Hematopoietic multipotent progenitor cell treated with erythropoietin and hydrocortisone succinate and interleukin-3 and kit ligand, for 6 days (in vitro differentiated cells): ENCODE results near the gene PPIB.
"Not testable (repeated sequence)": the region's sequence is repeated elsewhere in the genome, so short reads cannot be mapped to it uniquely, and the experiment has no call there.

Experiments
- DNase-seq: peaks from one replicate; pipeline ENCODE4 v3.0.0-alpha.2; 2015

Gene PPIB

DNA sequence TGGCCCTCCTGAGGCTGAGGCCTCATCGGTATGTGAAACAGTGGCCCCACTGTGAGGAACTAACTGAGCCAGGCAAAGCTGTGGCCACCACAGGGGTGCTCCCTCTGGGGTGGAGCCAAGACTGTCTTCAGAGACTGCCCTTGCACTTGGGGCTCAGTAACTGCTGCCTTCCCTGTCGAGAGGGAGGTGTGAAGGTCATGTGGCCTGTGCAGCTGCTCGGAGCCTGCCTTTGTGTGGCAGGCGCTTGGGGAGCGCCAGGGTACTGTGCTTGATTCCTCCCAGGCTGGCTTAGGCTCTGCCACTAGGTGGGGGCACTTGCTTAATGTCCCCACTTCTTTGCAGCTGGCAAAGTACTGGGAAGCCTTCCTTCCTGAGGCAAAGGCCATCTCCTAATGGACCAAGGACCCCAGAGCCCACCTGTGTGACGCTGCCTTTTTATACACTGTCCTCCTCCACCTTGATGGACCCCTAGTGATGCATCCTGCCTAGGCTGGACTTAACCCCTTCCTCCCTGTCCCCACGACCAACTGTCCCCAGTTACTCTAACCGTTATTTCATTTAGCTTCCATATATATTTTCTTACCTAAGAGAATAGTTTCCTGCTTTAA lies 25.5 kb downstream of the PPIB start:
- DNase-seq = peak; percentile 67

- DNase-seq = no peak
Observed at GRCh38 chr15:64136347-64136746, 26.5 kb downstream of the PPIB start.

DNA sequence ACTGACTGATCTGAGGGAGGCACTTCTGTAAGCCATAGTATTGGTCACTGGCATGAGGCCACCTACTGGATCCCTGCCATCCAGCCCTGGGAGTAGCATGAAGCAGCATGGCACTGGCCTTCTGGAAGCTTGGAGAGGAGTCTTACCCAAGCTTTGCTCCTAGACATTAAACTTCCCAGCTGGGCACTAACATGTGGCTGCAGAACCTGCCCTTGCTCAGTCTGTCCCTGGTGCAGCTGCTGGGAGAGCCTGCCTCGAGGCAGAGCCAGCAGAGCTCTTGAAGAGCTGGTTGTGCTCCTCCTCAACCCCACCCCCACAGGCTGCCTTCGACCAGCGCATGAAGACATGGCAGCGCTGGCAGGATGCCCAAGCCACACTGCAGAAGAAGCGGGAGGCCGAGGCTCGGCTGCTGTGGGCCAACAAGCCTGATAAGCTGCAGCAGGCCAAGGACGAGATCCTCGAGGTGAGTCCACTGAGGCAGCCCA lies 28.4 kb downstream of the PPIB start:
- DNase-seq = peak; percentile 99

GRCh38 chr15:64133623-64134344 lies 29.0 kb downstream of the PPIB start:
- DNase-seq = no peak

DNA sequence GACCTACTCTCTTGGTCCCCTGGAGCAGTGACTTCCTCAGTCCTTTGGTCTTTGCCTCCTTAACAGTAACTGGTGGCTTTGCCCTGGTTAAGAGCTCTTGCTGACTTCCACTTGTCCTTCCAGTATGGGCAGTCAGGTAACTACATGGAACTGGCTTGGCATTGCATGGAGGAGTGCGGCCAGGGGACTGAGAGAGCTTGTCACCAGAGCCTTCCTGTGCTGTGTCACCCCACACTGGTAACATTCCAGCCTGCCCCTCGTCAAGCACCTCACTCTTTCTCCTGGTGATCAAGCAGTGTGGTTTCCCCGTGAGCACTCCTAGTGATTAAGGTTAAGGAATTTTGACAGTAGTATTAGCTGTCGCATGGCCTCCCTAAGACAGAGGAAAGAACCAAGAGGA lies 30.6 kb downstream of the PPIB start:
- no peak for DNase-seq

DNA sequence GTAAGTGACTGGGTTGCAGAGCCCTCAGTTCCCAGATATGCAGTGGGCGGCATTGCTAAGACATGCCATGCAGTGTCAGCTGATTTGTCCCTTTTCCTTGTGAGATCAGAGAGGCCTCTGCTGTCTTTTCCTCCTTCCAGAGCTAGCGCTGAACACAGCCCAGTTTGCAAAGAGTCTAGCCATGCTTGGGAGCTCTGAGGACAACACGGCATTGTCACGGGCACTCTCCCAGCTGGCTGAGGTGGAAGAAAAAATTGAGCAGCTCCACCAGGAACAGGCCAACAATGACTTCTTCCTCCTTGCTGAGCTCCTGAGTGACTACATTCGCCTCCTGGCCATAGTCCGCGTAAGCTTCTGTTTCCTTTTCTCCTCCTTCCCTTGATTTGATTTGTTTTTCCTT lies 31.3 kb downstream of the PPIB start:
- DNase-seq = no peak

- no peak for DNase-seq
Observed at GRCh38 chr15:64130159-64130558, 32.7 kb downstream of the PPIB start.

DNA sequence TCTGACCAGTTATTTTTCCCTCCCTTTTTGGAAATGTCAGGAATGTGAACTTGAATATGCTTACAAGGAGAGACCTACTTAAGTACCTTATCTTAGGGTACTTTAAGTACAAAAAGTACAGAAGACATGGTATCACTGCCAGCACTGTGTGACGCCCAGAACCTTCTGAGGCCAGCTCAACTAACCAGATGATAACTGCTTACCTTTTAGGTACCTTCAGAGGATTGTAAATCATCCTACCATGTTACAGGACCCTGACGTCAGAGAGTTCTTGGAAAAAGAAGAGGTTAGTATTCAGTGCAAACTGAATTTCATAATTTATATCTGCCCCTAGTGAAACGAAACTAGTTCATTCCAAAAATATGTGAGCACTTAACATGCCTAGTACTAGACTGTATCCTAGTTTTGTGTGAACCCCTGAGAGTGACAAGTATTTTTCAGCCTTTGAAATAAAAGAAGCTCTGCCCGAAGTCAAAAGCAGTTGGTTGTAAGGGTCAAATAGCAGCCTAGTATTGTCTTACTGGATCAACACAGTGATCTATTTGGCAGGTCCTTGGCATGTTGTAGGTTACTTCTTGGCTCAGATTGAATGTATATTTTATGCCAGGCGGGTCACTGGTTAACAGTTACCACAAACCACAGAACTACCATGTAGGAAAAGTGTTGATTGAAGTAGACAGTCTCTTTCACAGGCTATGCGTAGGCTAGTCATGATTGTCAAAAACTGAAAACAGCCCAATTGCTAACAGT lies 35.1 kb downstream of the PPIB start:
- no peak for DNase-seq

- DNase-seq = no peak
Observed at GRCh38 chr15:64125978-64126377, 36.8 kb downstream of the PPIB start.

- DNase-seq = no peak
Observed at GRCh38 chr15:64122936-64123351, 39.9 kb downstream of the PPIB start.

DNA sequence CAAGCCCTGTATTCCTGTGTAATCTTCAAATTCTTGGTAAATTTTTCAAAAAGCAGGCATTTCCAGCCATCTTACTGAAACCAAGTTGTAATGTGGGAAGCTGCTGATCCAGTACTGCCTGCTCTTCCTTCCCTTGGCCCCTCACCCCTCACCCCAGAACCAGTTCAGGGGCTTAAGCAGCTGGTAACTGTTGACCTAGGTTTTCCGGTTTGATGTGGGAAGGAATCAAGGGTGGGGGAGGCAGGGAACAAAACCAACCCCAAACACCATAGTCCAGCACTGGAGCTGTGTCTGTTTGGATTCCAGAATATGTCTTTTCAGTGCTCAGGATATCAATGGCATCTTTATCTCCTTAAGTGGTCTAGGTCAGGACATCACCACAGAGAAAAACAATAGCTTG lies 40.4 kb downstream of the PPIB start:
- DNase-seq = no peak

GRCh38 chr15:64121614-64122013 lies 41.2 kb downstream of the PPIB start:
- DNase-seq = no peak

DNA sequence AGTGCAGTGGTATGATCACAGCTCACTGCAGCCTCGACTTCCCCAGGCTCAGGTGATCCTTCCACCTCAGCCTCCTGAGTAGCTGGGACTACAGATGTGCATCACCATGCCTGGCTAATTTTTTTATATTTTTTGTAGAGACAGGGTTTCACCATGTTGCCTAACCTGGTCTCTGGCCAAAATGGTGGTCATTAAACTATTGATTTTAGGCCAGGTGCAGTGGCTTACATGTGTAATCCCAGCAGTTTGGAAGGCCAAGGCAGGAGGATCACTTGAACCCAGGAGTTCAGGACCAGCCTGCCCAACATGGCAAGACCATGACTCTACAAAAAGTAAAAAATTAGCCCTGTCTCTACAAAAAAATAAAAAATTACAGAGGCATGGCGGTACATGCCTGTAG lies 42.5 kb downstream of the PPIB start:
- DNase-seq = not testable (repeated sequence)

- DNase-seq = no peak
Observed at GRCh38 chr15:64117759-64118487, 44.9 kb downstream of the PPIB start.

DNA sequence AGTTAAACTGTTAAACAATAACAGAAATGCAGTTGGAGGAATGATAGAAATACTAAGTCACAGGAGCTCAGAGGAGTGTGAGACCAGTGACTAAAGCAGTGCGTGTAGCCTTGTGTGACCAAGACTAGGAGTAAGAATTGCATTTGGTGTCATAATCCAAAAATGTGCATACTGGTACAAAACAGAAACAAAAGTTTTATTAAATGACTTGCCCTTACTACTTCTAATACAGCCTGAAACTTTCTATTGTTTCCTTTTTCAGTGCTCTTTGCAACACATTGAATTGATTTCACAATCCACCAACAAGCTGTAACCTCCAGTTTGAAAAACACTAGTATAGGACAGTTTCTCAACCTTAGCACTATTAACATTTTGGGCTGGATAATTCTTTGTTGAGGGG lies 49.9 kb downstream of the PPIB start:
- peak; percentile 47 for DNase-seq

DNA sequence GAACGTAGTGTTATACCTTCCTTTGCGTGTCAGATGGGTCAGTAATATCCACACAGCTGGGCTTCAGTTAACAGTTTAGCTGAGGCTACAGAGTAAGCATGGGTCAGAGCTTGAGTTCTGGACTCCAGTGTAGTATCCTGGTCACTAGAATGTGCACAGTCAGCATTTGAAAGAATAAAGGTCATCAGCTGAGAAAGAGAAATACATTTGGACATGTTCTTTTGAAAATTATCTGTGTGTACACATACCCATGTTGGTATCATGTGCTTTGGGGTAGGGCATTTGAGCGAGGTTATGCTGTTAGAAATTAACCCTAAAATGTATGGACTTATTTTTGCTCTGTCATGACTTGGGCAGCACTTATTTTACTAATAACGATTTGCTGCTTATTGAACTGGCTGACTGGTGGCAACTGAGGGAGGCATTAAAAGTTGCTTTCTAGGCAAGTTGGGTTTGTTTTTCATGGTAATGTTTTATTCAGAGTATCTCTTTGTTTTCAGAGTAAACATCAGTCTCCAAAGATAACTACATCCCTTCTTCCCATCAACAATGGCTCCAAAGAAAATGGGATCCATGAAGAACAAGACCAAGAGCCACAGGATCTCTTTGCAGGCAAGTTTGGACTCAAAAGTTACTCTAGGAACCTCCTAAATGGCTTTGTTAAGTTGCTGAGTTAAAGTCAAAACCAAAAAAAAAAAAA lies 50.6 kb downstream of the PPIB start:
- peak; percentile 48 for DNase-seq

GRCh38 chr15:64111679-64112050 lies 51.2 kb downstream of the PPIB start:
- DNase-seq = no peak

- DNase-seq = no peak
Observed at GRCh38 chr15:64110950-64111678, 51.7 kb downstream of the PPIB start.

DNA sequence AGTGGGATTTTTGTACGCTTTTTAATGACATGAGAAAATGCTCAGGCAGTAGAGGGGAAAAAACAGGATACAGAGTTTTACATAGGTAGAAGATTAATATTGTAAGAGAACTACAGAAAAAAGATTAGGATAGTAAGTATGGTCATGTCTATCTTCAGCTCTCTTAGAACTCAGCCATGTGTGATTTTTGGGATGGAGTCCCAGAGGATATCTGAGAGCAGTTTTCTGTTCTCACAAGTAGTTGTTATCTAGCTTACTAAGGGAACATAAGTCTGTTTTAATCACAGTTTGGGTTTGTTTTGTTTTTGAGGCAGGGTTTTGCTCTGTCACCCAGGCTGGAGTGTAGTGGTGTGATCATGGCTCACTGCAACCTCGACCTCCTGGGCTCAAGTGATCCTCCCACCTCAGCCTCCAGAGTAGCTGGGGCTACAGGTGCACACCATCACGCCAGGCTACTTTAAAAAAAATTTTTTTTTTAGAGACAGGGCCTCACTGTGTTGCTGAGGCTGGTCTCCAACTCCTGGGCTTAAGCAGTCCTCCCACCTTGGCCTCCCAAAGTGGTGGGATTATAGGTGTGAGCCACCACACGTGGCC lies 52.6 kb downstream of the PPIB start:
- DNase-seq = peak; percentile 31

GRCh38 chr15:64107337-64107736 lies 55.5 kb downstream of the PPIB start:
- no peak for DNase-seq
